Renal pelvis (tissue), 4 donors: ENCODE results near the gene NINJ2. TPM values are rescaled to one million over a fixed set of nuclear protein-coding genes. Genes with fewer than 3 reads are reported as not detected.

Experiments used
- DNase-seq: peaks from one replicate; pipeline ENCODE4 v3.0.0-alpha.2; 2013
- polyA plus RNA-seq, 3 donors: library from polyadenylated mRNA; unstranded; fragments of 120-200 nt; gene quantifications; one replicate each; pipeline ENCODE4 v1.2.1, GENCODE V29; 2013; ENCODE audit not compliant: insufficient read length in 3 of 3

The NINJ2 gene
- polyA plus RNA-seq, 3 donors: 0.88 to 2.3 (median 1.5) TPM

DNA sequence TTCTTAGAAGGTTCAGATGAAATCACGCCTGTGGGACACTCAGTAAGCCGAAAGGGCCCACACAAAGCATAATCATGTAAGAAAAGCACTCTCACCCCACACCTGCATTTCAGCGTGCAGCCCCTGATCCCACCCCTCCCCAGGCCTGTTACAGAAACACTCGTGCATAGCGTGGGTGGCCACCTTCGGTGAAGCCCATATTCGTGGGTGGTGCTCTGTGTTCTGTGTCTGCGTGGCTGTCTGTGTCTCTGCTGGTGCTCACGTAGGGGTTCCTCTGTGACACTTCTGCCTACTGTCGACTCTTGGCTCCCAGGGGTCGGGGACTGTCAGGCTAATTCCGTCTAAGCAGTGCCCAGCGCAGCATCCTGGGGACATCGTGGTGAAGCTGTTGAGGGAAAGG, 129.5 kb downstream of the NINJ2 start:
- DNase-seq: no peak

DNA sequence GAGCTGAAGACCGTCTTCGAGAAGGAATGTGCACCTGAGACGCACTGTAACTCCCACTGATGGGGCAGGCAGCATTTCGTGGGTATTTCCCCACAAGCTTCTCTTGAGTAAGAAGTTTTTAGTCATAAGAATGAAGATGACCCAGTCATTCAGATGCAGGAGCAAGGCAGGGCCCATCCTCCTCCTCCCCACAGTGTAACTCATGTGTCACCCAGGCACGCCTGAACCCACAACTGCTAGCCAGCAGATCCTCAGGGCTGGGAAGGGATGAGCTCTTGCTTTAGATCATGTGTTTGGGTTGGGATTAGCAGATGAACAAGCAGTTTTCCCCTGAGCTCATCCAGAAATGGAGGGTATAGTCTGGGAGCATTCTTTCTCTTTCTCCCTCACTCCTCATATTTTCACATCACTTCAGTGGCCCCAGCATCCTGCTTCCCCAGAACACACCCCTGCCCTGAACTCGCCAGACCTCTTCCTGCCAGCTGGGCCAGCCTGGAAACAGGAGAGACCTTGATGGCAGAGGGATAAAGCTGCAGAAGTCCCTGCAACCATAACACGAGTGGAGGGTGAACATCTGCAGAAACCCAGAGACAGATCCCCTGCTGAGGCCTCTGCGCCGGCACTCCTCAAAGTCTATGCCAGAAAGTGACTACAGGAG, 130.2 kb downstream of the NINJ2 start:
- DNase-seq: no peak

DNA sequence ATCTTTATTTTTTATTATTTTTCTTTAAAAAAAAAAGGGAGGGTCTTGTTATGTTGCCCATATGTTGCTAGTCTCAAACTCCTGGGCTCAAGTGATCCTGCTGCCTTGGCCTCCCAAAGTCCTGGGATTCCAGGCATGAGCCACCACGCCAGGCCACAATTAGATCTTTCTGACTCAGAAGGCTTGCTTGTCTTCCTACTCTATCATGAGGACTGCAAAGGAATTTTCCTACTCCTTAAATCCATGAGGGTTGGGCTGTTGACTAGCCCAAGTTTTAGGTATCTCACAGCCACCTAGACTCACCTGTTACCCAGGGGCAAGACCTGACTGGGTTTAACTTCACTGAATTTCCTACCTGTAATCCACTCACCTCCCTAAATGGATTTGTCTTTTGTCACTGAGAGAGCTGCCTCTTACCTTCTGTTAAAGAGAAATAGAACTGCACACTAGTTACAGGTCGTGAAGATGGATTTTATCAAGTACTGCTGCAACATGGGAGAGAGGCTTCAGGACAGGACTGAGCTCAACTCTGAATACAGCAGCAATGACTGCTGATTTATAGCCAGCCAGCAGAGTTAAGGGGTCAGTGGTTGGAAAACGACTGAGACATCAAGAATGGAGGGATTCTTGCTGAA, 131.2 kb downstream of the NINJ2 start:
- no peak for DNase-seq

DNA sequence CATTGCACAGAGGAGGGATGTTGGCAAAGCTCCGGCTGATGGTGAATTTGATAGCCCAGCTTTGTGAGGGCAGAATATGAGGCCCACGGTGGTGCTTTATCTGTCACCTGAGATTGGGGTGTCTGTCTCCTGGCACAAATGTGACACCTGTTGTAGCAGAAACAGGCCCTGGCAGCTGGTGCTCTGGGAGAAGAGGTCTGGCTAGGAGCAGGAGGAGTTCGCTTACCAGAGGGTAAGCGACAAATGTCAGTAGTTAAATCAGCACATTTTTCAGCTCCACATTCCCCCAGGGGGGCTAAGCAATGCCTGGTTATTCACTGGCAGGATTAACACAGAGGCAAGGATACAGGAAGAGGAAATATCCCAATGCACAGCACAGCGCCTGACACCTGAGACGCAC, 132.4 kb downstream of the NINJ2 start:
- no peak for DNase-seq

DNA sequence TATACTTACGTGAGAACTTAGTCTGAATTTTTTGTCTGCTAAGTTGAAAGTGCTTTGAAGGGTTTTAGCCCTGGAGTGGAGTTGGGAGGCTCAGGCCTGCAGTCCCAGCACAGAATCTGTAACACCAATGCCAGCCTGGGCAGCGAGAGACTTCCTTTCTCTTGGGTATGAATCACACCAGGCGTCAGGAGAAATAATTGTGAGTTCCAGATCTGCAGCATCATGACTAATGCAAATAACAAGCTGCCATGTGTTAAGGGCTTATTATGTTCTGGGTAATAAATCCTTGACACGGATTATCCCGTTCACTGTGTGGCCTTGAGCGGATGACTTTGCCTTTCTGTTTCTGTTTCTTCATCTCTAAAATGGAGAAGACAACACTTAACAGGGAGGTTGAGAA, 132.9 kb downstream of the NINJ2 start:
- no peak for DNase-seq

DNA sequence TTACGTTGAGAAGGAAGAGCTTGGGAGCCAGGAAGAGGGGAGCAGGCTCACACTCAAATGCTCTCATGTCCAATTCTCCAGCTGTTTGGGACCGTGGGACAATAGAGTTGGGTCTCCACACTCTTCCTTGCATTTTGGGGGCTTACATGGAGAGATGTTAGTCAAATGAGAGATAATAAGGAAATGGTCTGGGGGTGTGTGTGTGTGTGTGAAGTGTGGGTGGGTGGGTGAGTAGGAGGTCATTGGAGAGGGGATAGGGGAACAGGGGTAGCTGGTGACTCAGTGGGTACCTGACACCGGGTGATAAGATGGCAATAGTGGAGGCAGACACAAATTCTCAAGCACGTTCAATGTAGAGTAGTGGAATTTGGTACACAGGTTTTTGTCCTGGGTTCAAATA, 135.5 kb downstream of the NINJ2 start:
- DNase-seq: no peak

DNA sequence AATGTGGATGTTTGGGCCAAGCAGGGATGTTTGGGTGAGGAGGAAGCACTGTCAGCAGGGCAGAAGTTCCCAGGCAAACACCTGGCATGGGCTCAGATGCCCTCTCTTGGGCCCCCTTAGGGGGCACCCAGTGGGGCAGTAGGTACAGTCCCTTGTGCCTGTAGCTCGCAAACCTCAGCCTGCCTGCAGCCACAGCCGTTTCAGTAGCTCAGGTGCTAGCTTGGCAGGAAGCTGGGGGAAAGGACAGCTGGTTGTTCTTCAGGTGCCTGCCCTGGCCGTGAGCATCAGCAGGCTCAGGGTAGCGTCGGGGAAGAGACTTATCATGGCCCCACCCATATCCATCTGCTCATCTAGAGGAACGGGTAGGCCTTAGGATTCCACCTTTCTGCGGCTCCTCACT, 136.0 kb downstream of the NINJ2 start:
- no peak for DNase-seq

DNA sequence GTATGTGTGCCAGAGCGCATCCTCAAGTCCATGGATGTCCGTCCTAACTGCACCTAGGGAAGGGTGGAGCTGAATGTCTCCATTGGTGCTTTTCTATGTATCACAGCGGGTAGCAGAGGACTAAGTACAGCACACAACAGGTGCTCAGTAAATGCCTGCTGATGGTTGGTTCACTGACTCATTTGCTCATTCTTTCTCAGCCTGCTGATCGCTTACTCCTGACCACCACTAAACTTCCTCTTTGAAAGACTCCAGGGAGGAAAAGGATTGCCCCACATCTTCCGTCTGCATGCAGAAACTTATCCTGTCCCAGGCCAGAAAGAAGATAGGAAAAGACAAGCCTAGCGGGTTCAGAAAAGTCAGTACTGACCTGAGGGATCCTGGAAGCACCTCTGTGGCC, 137.2 kb downstream of the NINJ2 start:
- no peak for DNase-seq

DNA sequence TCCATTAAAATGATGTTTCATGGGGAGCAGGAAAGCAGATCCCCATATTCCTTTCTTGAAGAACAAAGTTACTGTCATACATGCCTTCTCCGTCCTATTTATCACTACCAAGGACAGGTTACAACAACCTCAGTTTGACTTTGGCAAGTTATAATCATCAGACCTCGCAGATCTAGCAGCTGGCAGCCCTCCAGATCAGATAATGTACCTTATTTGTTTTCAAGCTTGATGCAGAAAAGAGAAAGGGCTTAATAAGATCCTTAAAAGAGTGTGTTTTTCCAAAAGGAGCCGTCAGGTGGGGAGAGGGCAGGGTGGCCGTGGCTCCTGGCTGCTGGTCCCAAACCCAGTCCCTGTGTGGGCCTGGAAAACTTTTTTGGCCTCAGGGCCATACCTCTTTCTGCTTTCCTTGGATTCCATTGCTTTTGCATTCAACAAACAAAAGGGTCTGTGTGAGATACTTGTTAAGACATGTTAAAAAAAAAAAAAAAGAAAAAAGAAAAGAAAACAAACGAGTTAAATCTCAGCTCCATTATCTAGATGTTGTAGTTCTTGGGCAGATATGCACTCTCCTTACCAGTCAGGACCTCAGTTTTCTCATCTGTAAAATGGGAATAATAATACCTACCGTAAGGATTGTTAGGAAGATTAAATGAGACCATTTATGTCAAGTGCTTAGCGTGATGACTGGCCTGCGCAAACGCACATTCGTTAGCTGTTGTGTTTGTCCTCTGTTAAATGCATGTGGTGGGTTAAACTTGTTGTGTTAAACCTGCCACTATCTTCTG, 138.9 kb downstream of the NINJ2 start:
- no peak for DNase-seq

DNA sequence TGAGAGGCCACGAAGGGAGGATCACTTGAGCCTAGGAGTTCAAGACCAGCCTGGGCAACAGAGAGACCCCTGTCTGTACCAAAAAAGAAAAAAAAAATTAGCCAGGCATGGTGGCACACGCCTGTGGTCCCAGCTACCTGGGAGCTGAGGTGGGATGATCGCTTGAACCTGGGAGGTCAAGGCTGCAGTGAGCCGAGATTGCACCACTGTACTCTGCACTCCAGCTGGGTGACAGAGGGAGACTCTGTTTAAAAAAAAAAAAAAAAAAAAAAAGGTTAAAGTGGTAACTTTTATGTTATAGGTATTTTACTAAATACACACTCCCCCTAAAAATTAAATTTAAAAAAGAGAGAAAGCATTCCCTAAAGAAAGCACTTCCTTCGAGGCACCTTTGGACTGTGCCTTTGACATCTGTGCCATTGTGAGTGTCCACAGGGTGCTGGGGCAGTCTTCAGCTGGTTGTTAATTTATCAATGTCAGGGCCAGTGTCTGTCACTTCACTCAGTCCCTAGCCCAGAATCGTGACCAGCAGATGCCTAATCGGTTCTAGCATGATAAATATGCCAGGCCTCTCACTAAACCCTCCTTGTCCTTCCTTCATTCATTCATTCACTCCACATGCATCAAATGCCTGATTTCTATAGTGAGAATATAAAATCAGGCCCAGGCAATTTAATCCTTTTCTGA, 140.4 kb downstream of the NINJ2 start:
- no peak for DNase-seq

DNA sequence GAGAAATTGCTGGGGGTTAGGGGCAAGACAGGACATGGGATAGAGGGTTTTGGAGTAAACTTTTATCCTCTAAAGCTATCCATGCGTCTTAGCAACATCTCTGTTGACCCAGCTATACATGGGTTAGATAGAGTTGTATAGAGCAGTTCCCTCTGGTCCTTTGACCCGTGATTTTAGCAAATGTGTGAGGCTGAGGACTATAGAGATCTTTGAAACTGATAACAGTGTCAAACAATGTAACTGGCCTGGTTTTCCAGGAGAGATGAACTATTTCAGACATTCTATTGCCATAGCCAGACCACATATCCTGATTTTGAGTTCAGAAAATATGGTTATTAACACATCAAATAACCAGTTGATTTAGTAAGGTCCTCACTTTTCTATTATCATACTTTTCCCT, 143.1 kb downstream of the NINJ2 start:
- no peak for DNase-seq

DNA sequence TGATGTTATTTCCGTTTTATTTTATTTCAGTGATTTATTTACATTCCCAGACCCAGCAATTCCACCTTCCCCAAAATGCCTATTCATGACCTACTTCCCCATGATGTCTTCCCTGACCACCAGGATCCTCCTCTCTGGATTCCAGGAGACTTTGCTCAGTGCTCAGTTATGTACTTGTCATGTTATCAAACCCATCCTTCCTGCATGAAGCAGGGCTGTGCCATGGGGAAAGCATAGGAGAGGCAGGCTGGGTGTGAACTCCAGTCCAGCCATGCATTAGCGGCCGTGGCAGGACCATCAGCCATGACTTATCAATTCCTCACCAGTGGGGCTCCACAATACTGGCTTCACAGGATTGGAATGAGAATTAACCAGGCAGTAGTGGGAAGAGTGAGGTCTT, 145.7 kb downstream of the NINJ2 start:
- DNase-seq: no peak

Other genes starting within 250 kb of the NINJ2 start
- 10 to 100 TPM; 15.1 to 21.6 (median 17.1) TPM for gene B4GALNT3, start 203.5 kb downstream of the NINJ2 start, polyA plus RNA-seq
- gene WNK1, start 89.1 kb upstream of the NINJ2 start, polyA plus RNA-seq: 100 to 1,000 TPM in 2 of 3 donors, 10 to 100 TPM in 1; 89.6 to 131 (median 128) TPM